Ascending aorta (tissue), 2 donors: ENCODE data around the gene PRR22. TPM values are rescaled to one million over a fixed set of nuclear protein-coding genes. Genes with fewer than 3 reads are reported as not detected.

Experiments used
- DNase-seq, 2 donors: peaks; one replicate each; pipeline ENCODE4 v3.0.0-alpha.2; 2019; ENCODE audit warnings: low spot score in 2 of 2
- H3K27ac ChIP-seq, 2 donors: fragments of 200-600 bp; sonication (generic); one replicate each; pipeline ENCODE4 v1.5.1; 2016 to 2017; ENCODE audit warnings: mild to moderate bottlenecking in 1 of 2
- H3K27me3 ChIP-seq: fragments of 200-600 bp; sonication (generic); one replicate; pipeline ENCODE4 v1.5.1; 2017
- H3K36me3 ChIP-seq, 2 donors: fragments of 200-600 bp; sonication (generic); one replicate each; pipeline ENCODE4 v1.5.1; 2016
- H3K4me1 ChIP-seq, 2 donors: fragments of 200-600 bp; sonication (generic); one replicate each; pipeline ENCODE4 v1.5.1; 2016 to 2017; ENCODE audit warnings: mild to moderate bottlenecking in 1 of 2
- H3K4me3 ChIP-seq, 2 donors: fragments of 200-600 bp; sonication (generic); one replicate each; pipeline ENCODE4 v1.5.1; 2016 to 2017; ENCODE audit warnings: mild to moderate bottlenecking in 1 of 2
- H3K9me3 ChIP-seq, 2 donors: fragments of 200-600 bp; sonication (generic); one replicate each; pipeline ENCODE4 v1.5.1; 2016
- intact Hi-C: fragments of 100-400 bp; cut with DNase I; formaldehyde crosslinking; loops from one replicate; pipeline ENCODE4 v1.15.1; 2023
- total RNA-seq: library from RNA; depleted of rRNA; stranded (reverse); fragments of >200 nt; gene quantifications from one replicate; pipeline ENCODE4 v1.1.0, GENCODE V29; 2016
- TF ChIP-seq, protein P1 (sequence below), 3 experiments: fragments of 200-600 bp in 2 of 3; fragments of 450-650 bp in 1 of 3; sonication (generic) in 2 of 3; IDR thresholded peaks; one replicate each; pipeline ENCODE4 v1.5.1; 2016 to 2019; ENCODE audit warnings: antibody characterized with exemption in 3 of 3, mild to moderate bottlenecking in 1 of 3, moderate library complexity in 1 of 3

The PRR22 gene
- total RNA-seq, 1 donor from 2014 or later, result 3.5 TPM

GRCh38 chr19:5805462-5806132 is 21.1 kb upstream of the PRR22 start:
- DNase-seq, result no peak
- no peaks in the 10 kb centered on the region for H3K9me3 ChIP-seq
- TF ChIP-seq, protein P1, sequence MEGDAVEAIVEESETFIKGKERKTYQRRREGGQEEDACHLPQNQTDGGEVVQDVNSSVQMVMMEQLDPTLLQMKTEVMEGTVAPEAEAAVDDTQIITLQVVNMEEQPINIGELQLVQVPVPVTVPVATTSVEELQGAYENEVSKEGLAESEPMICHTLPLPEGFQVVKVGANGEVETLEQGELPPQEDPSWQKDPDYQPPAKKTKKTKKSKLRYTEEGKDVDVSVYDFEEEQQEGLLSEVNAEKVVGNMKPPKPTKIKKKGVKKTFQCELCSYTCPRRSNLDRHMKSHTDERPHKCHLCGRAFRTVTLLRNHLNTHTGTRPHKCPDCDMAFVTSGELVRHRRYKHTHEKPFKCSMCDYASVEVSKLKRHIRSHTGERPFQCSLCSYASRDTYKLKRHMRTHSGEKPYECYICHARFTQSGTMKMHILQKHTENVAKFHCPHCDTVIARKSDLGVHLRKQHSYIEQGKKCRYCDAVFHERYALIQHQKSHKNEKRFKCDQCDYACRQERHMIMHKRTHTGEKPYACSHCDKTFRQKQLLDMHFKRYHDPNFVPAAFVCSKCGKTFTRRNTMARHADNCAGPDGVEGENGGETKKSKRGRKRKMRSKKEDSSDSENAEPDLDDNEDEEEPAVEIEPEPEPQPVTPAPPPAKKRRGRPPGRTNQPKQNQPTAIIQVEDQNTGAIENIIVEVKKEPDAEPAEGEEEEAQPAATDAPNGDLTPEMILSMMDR (IDR thresholded peaks at IDR 0.05), result peak; percentile 18 to 55 (median 31)
- peak overlapping the region; percentile 25 to 33 for H3K4me3 ChIP-seq
- peaks cover 3% of the 10 kb centered on the region in 2 donors for H3K4me1 ChIP-seq
- H3K27ac ChIP-seq, result no peak overlapping the region
- H3K27me3 ChIP-seq, result peaks cover 16% of the 10 kb centered on the region
- intact Hi-C loops, result loop anchor here (10.0 kb wide), 1 partner anchor 219 kb away; no protein-coding TSS in a partner anchor
- H3K36me3 ChIP-seq, result no peaks in the 10 kb centered on the region

GRCh38 chr19:5804516-5805461 is 20.2 kb upstream of the PRR22 start, which contains the start of gene NRTN:
Gene NRTN, plus strand, starts transcription at chr19:5805067. Its CDS starts 19,099 bp downstream, at chr19:5824166.
- peak within 1 kb of the TSS; percentile 33 to 49 for H3K4me3 ChIP-seq
- no peak within 1 kb of the TSS for H3K27ac ChIP-seq
- intact Hi-C loops, result loop anchor here (1.0 to 10.0 kb wide), 2 partner anchors 99 to 220 kb away; partner anchors contain the start of gene NDUFA11
- H3K4me1 ChIP-seq, result peaks cover 3% of the 10 kb centered on the region in 2 donors
- DNase-seq, result no peak
- H3K27me3 ChIP-seq, result peaks cover 16% of the 10 kb centered on the region
- no peaks in the 10 kb centered on the region for H3K36me3 ChIP-seq
- no peaks in the 10 kb centered on the region for H3K9me3 ChIP-seq
- TF ChIP-seq, protein P1 (IDR thresholded peaks at IDR 0.05), result no peak

DNA sequence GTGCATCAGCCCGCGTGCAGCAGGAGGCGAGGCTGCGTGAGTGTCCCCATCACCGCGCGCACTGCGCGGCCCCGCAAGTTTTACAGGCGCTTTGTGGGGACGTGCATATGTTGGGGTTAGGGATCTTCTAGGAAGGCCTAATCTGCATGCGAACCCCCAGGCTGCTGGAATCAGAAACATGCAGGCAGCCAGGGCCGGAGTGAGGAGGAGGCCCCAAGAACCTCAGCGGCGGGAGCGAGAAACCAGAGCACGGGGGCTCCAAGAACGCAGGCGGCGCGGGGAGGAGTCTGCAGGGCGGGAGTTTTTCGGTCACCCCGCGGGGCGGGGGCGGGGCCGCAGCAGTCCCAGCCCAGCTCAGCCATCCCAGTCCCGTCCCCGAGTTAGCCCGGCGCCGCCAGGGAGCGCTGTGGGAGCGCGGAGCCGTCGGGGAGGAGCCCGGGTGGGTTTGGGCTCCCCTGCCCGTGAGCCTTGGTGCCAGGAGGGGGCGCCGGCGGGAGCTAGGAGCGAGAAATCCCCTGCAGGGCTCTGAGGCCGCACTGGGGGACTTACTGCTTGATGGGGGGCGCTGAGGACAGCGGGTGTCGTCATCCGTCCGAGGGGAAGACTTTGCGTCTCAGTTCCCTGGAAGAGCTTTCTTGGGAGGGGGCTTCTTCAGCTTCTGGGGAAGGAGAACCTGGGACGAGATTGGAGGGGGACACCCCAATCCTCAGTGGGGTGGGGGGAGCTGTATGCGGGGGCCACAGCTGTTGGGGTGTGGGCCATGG is 19.4 kb upstream of the PRR22 start:
- intact Hi-C loops, result loop anchor here (1.0 to 10.0 kb wide), 2 partner anchors 99 to 221 kb away; partner anchors contain the start of gene NDUFA11
- H3K27ac ChIP-seq, result no peak overlapping the region
- peak; percentile 25 to 84 for DNase-seq

GRCh38 chr19:5803441-5803751 is 18.9 kb upstream of the PRR22 start:
- peaks cover 3% of the 10 kb centered on the region in 2 donors for H3K4me1 ChIP-seq
- H3K36me3 ChIP-seq, result no peaks in the 10 kb centered on the region
- H3K27me3 ChIP-seq, result peaks cover 16% of the 10 kb centered on the region
- DNase-seq, result no peak
- H3K27ac ChIP-seq, result no peak overlapping the region
- intact Hi-C loops, result loop anchor here (10.0 kb wide), 1 partner anchor 221 kb away; no protein-coding TSS in a partner anchor
- peak overlapping the region; percentile 25 to 49 for H3K4me3 ChIP-seq
- TF ChIP-seq, protein P1 (IDR thresholded peaks at IDR 0.05), result no peak
- H3K9me3 ChIP-seq, result no peaks in the 10 kb centered on the region

More for the DNA sequence above, 19.4 kb upstream of the PRR22 start:
- TF ChIP-seq, protein P1 (IDR thresholded peaks at IDR 0.05), result peak; percentile 71 to 84 (median 79)
- Histone ChIP-seq H3K27me3 (peaks cover 16% of the 10 kb centered on the region), H3K4me3 (peak overlapping the region; percentile 25 to 49), H3K9me3 (no peaks in the 10 kb centered on the region), H3K36me3 (no peaks in the 10 kb centered on the region), H3K4me1 (peaks cover 3% of the 10 kb centered on the region in 2 donors)
